HL-60 (cell line): ENCODE data around the gene SDC4.

Source experiments
- DNase-seq, 2 experiments: peaks; one replicate each; pipeline ENCODE4 v3.0.0-alpha.2; 2010 to 2020; ENCODE audit warnings: low read depth in 1 of 2, low spot score in 1 of 2
- H3K27ac ChIP-seq: fragments of 250-450 bp; sonication (Bioruptor Pico); replicated peaks from 2 replicates; pipeline ENCODE4 v1.5.1; 2020; ENCODE audit warnings: mild to moderate bottlenecking, moderate library complexity
- H3K27me3 ChIP-seq: fragments of 250-450 bp; sonication (Bioruptor Pico); 2 replicates; pipeline ENCODE4 v1.5.1; 2021; ENCODE audit warnings: mild to moderate bottlenecking, moderate library complexity; ENCODE audit not compliant: insufficient read depth, poor library complexity, severe bottlenecking
- H3K4me3 ChIP-seq: replicated peaks from 2 replicates; pipeline ENCODE4 v1.5.1; 2011; ENCODE audit warnings: mild to moderate bottlenecking, control low read depth, low read length; ENCODE audit not compliant: insufficient read depth
- CTCF ChIP-seq: IDR thresholded peaks from one replicate; pipeline ENCODE4 v1.5.1; 2011; ENCODE audit warnings: low read length, control low read depth, inconsistent platforms; ENCODE audit not compliant: insufficient read depth
- GABPA ChIP-seq: IDR thresholded peaks from 2 replicates; pipeline ENCODE4 v1.6.1; 2012; ENCODE audit warnings: low read depth
- POLR2AphosphoS5 ChIP-seq: IDR thresholded peaks from 2 replicates; pipeline ENCODE4 v1.6.1; 2012; ENCODE audit warnings: low read depth
- REST ChIP-seq: IDR thresholded peaks from 2 replicates; pipeline ENCODE4 v1.6.1; 2012; ENCODE audit warnings: low read depth; ENCODE audit not compliant: insufficient replicate concordance
- SPI1 ChIP-seq: IDR thresholded peaks from 2 replicates; pipeline ENCODE4 v1.6.1; 2012; ENCODE audit warnings: low read depth, mild to moderate bottlenecking, borderline replicate concordance

Gene SDC4

DNA sequence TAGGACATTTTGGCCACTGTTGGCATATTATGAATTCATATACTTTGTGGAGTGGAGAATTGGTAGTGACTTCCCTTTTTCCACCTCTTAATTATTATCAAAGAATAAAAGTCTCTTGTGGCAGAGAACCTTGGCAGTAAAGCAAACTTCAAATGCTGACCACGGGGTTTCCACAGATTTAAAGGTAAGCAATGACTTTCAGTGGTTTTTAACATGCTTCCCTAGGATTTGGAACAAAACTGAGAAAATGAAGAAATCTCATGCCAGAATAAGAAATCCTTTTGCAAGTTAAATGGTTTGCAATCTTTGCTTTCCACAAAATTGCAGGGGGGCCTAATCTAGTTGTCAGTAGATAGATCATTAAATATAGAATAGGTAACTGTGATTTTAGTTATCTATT lies 2.0 kb upstream of the SDC4 start:
- Histone ChIP-seq H3K27ac (no peak overlapping the region), H3K4me3 (no peak overlapping the region), H3K27me3 (peaks cover 10% of the 10 kb centered on the region)
- TF ChIP-seq CTCF (no peak), SPI1 (peak; percentile 65)
- no peak for DNase-seq

DNA sequence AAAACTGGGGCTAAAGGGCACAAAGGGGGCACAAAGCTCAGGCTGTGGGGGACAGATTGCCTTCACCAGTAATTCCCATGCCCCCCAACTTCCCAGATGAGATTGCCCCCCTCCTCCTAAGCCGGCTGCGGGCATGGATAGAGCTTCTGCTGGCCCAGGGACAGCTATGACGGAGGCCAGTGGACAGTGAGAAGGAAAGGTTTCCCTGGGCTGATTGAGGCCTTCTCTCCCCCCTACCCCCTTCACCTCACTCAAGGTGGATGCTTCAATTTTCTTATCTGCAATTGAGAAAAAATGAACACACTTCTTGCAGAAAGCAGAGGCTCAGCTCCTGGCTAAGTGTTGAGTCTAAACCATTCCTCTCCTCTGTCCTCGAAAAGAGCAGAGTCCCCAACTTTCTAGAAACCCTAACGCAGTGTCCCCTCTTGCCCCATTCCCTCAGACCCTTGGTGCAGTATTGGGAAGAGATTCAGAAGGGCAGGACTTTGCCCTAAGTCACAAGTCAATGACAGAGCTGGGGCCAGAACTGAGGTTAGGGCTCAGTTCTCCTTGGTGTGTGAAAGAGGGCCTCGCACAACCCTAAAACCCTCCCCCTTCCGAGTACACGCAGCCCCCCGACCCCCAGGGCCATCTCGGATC lies 808 bp downstream of the SDC4 start:
- TF ChIP-seq POLR2AphosphoS5 (no peak), GABPA (no peak), REST (no peak), SPI1 (no peak), CTCF (no peak)
- H3K4me3 ChIP-seq: peak overlapping the region; percentile 38; the same call in 1 of the 2 replicates
- H3K27ac ChIP-seq: no peak overlapping the region
- peaks cover 10% of the 10 kb centered on the region for H3K27me3 ChIP-seq
- DNase-seq: no peak

DNA sequence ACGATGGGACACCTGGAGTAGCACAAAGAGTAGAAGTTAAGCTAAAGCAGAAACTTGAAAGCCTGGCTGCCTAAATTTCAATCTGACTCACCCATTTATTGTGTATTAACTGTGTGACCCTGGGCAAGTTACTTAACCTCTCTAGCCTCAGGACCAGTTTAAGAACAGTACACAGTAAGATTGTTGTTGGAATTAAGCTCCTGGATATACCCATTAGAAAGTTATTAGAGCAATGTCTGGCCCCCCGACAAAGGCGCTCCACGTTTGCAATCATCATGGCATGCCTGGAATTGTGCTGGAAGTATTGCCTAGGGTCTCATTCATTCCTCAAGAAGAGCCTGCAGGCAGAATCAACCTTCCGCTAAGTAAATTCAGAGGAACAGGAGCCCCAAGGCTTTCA lies 1.4 kb downstream of the SDC4 start:
- no peak overlapping the region for H3K27ac ChIP-seq
- H3K4me3 ChIP-seq: no peak overlapping the region
- TF ChIP-seq SPI1: no peak
- no peak for TF ChIP-seq POLR2AphosphoS5
- no peak for TF ChIP-seq GABPA
- TF ChIP-seq REST: no peak
- no peak for TF ChIP-seq CTCF

GRCh38 chr20:45346291-45346718 lies 1.9 kb downstream of the SDC4 start:
- peaks cover 10% of the 10 kb centered on the region for H3K27me3 ChIP-seq
- no peak for DNase-seq
- H3K27ac ChIP-seq: no peak overlapping the region
- no peak for TF ChIP-seq POLR2AphosphoS5
- no peak for TF ChIP-seq SPI1
- TF ChIP-seq GABPA: no peak
- H3K4me3 ChIP-seq: no peak overlapping the region

More for the DNA sequence above, 1.4 kb downstream of the SDC4 start:
- no peak for DNase-seq
- H3K27me3 ChIP-seq: peaks cover 10% of the 10 kb centered on the region
